RPMI8226 (cell line): ENCODE measurements around the gene MT1E.
"Not testable (repeated sequence)": the region's sequence is repeated elsewhere in the genome, so short reads cannot be mapped to it uniquely, and the experiment has no call there.

ENCODE experiments used
- DNase-seq: peaks from one replicate; pipeline ENCODE4 v3.0.0-alpha.2; 2015

MT1E gene

GRCh38 chr16:56672761-56673536 is 47.4 kb downstream of the MT1E start:
- DNase-seq: no peak

DNA sequence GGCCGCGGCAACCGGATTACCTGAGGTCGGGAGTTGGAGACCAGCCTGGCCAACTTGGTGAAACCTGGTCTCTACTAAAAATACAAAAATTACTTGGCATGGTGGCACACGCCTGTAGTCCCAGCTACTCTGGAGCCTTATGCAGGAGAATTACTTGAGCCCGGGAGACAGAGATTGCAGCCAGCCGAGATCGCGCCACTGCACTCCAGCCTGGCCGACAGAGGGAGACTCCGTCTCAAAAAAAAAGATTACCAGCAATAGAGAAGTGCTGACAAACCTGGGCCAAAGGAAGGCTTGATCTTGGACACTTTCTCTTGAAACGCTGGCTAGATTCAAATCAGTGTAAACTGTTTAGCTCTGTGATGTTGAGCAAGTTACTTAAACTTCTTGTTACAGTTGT is 48.3 kb downstream of the MT1E start:
- peak; percentile 75 for DNase-seq

- DNase-seq: not testable (repeated sequence)
These were observed 49.0 kb downstream of the MT1E start for GRCh38 chr16:56674570-56674969.

GRCh38 chr16:56675685-56676210 is 50.2 kb downstream of the MT1E start:
- DNase-seq: no peak
